B cell (primary cell): ENCODE measurements around the gene GTF2H4. TPM values are rescaled to one million over a fixed set of nuclear protein-coding genes. Genes with fewer than 3 reads are reported as not detected.
A peak's percentile ranks its signal among the peaks of the same experiment; 100 is the strongest.

Experiments used
- ATAC-seq: fragments of 200-7000 bp; cut with Tn5 transposase; one replicate; pipeline ENCODE4 v1.10.0; 2021; ENCODE audit warnings: low read depth, mild to moderate bottlenecking, moderate number of reproducible peaks, moderate library complexity
- CTCF ChIA-PET: fragments of 350-600 bp; sonication (Branson Sonifier 250); formaldehyde crosslinking; loops from one replicate; lab custom pipeline; 2021; ENCODE audit warnings: antibody characterized with exemption, inconsistent platforms; lab: Charles Lee
- POLR2A ChIA-PET: fragments of 350-600 bp; sonication (Branson Sonifier 250); formaldehyde crosslinking; loops from one replicate; lab custom pipeline; 2021; ENCODE audit warnings: antibody characterized with exemption; lab: Charles Lee
- DNase-seq: peaks from one replicate; pipeline ENCODE4 v3.0.0; 2013
- H2AFZ ChIP-seq: 2 replicates; pipeline ENCODE4 v1.6.1; 2012; ENCODE audit warnings: mild to moderate bottlenecking, low read depth, low read length; ENCODE audit not compliant: insufficient read depth, poor library complexity, severe bottlenecking
- H3K27ac ChIP-seq, 2 donors: 1 replicate in 1 of 2; 2 replicates in 1 of 2; pipeline ENCODE4 v1.5.1; 2012 to 2013; ENCODE audit warnings: low read length in 2 of 2, mild to moderate bottlenecking in 2 of 2, moderate library complexity in 1 of 2
- H3K27me3 ChIP-seq, 4 experiments: fragments of 200-600 bp in 1 of 4; sonication (generic) in 1 of 4; replicated peaks in 1 of 4; 1 replicate in 2 of 4; 2 replicates in 2 of 4; pipeline versions ENCODE4 v1.6.1 to v1.7.0; 2013 to 2016; ENCODE audit warnings: low read length in 3 of 4, mild to moderate bottlenecking in 2 of 4, mixed read lengths in 1 of 4, moderate library complexity in 1 of 4; ENCODE audit not compliant: insufficient read depth in 4 of 4, control insufficient read depth in 3 of 4; ENCODE audit errors: control extremely low read depth in 1 of 4
- H3K36me3 ChIP-seq, 2 experiments: replicated peaks in 1 of 2; 1 replicate in 1 of 2; 2 replicates in 1 of 2; pipeline versions ENCODE4 v1.6.1 to v1.7.1; 2013; ENCODE audit warnings: low read length in 1 of 2; ENCODE audit not compliant: insufficient read depth in 2 of 2, control insufficient read depth in 1 of 2; ENCODE audit errors: control extremely low read depth in 1 of 2, extremely low read depth in 1 of 2
- H3K4me1 ChIP-seq, 2 donors: fragments of 200-600 bp in 1 of 2; sonication (generic) in 1 of 2; 1 replicate in 1 of 2; 2 replicates in 1 of 2; pipeline versions ENCODE4 v1.5.1 to v1.6.1; 2013 to 2017; ENCODE audit warnings: low read length in 2 of 2; ENCODE audit not compliant: control insufficient read depth in 2 of 2, insufficient read depth in 2 of 2
- H3K4me2 ChIP-seq: replicated peaks from 2 replicates; pipeline ENCODE3; 2012; ENCODE audit warnings: mild to moderate bottlenecking, low read depth, low read length; ENCODE audit not compliant: poor library complexity, severe bottlenecking
- H3K4me3 ChIP-seq, 5 experiments: fragments of 200-600 bp in 1 of 5; sonication (generic) in 1 of 5; 1 replicate in 3 of 5; 2 replicates in 2 of 5; pipeline versions ENCODE4 v1.5.1 to v1.7.0; 2011 to 2016; ENCODE audit warnings: low read length in 4 of 5, mild to moderate bottlenecking in 4 of 5, low read depth in 2 of 5, control low read depth in 1 of 5, moderate library complexity in 1 of 5; ENCODE audit not compliant: insufficient read depth in 1 of 5; ENCODE audit errors: control extremely low read depth in 1 of 5, extremely low read depth in 1 of 5
- H3K79me2 ChIP-seq: fragments of 200-600 bp; sonication (generic); one replicate; pipeline ENCODE4 v1.6.0; 2016; ENCODE audit warnings: low read length; ENCODE audit not compliant: control insufficient read depth, insufficient read depth
- H3K9ac ChIP-seq: fragments of 200-600 bp; sonication (generic); 2 replicates; pipeline ENCODE4 v1.6.1; 2017; ENCODE audit warnings: mild to moderate bottlenecking, low read length, moderate library complexity
- H3K9me3 ChIP-seq, 3 donors: one replicate each; pipeline versions ENCODE4 v1.6.1 to v1.7.1; 2013; ENCODE audit warnings: low read length in 2 of 3; ENCODE audit not compliant: control insufficient read depth in 2 of 3, insufficient read depth in 1 of 3; ENCODE audit errors: control extremely low read depth in 1 of 3
- H4K20me1 ChIP-seq: 2 replicates; pipeline ENCODE4 v1.6.0; 2012; ENCODE audit warnings: mild to moderate bottlenecking, low read length; ENCODE audit not compliant: insufficient read depth, control insufficient read depth, poor library complexity, severe bottlenecking
- H3K27ac Mint-ChIP-seq: one replicate; pipeline ENCODE4 v1.8.0; 2021; ENCODE audit warnings: mixed read lengths
- H3K27me3 Mint-ChIP-seq: one replicate; pipeline ENCODE4 v1.8.0; 2021; ENCODE audit warnings: mixed read lengths
- H3K4me1 Mint-ChIP-seq: one replicate; pipeline ENCODE4 v1.8.0; 2021; ENCODE audit warnings: mixed read lengths
- H3K4me3 Mint-ChIP-seq: one replicate; pipeline ENCODE4 v1.8.0; 2021; ENCODE audit warnings: mixed read lengths
- H3K9me3 Mint-ChIP-seq: one replicate; pipeline ENCODE4 v1.8.0; 2022; ENCODE audit warnings: mixed read lengths; ENCODE audit not compliant: insufficient read depth
- CTCF ChIP-seq: fragments of 200-600 bp; IDR thresholded peaks from one replicate; pipeline ENCODE4 v1.8.0; 2022; ENCODE audit warnings: antibody characterized with exemption, mild to moderate bottlenecking
- EZH2 ChIP-seq: IDR thresholded peaks from 2 replicates; pipeline ENCODE4 v1.6.1; 2012; ENCODE audit warnings: borderline replicate concordance, low read depth, mild to moderate bottlenecking, moderate library complexity, low read length; ENCODE audit not compliant: insufficient read depth, poor library complexity, severe bottlenecking
- WGBS: methylation state at CpG from one replicate; pipeline ENCODE4 v1.1.5; 2013; ENCODE audit warnings: missing lambda C conversion rate; ENCODE audit not compliant: insufficient coverage; 5-methylcytosine and 5-hydroxymethylcytosine counted together
- intact Hi-C: fragments of 100-400 bp; cut with micrococcal nuclease; formaldehyde crosslinking; loops from one replicate; pipeline ENCODE4 v1.10.0; 2022
- polyA plus RNA-seq: library from polyadenylated mRNA; depleted of rRNA; stranded (reverse); fragments of >200 nt; gene quantifications from 2 replicates; pipeline ENCODE4 v1.2.3, GENCODE V29; 2012
- total RNA-seq, 2 donors: library from RNA; stranded (reverse); fragments of 120-200 nt in 1 of 2; gene quantifications; 1 replicate in 1 of 2; 2 replicates in 1 of 2; pipeline versions ENCODE4 v1.2.3 to v1.2.4, GENCODE V29; 2013 to 2022

GTF2H4 gene
- total and polyA plus RNA-seq, 2 donors (not counting 1 experiment from before 2014, with no cell fraction given), result 30.2 to 38.4 TPM

GRCh38 chr6:30885481-30885998 lies 22.5 kb upstream of the GTF2H4 start:
- no peaks in the 10 kb centered on the region for H3K27me3 ChIP-seq
- ATAC-seq, result no peak
- H2AFZ ChIP-seq, result peak overlapping the region; percentile 78
- ChIA-PET CTCF (interaction anchor here (2.2 to 5.1 kb wide), 2 partner anchors 9 to 27 kb away, joined by 7 to 26 read pairs; partner anchors contain the start of gene VARS2), POLR2A (interaction anchor here (3.3 kb wide), 1 partner anchor 29 kb away, joined by 18 read pairs; the partner anchor contains the start of gene VARS2)
- intact Hi-C loops, result loop anchor here (2.0 kb wide), 1 partner anchor 27 kb away; no protein-coding TSS in a partner anchor
- Mint-ChIP-seq H3K27ac (peak overlapping the region; percentile 86), H3K27me3 (no peaks in the 10 kb centered on the region), H3K9me3 (no peaks in the 10 kb centered on the region), H3K4me3 (peak overlapping the region; percentile 83), H3K4me1 (peaks cover 57% of the 10 kb centered on the region)
- peak; percentile 38 for DNase-seq
- H3K9ac ChIP-seq, result peak overlapping the region; percentile 61
- peaks cover 37% of the 10 kb centered on the region for H4K20me1 ChIP-seq
- peaks cover 45 to 46% of the 10 kb centered on the region in 2 donors for H3K4me1 ChIP-seq
- H3K79me2 ChIP-seq, result peaks cover 56% of the 10 kb centered on the region
- TF ChIP-seq EZH2 (no peak), CTCF (no peak)
- peak overlapping the region in 1 of 2 donors; percentile 81 for H3K27ac ChIP-seq
- H3K4me2 ChIP-seq, result peak overlapping the region; percentile 77
- no peaks in the 10 kb centered on the region for H3K9me3 ChIP-seq
- 41% methylated on average over 7 of the region's 7 CpGs for WGBS
- peaks cover 0 to 17% of the 10 kb centered on the region in 2 experiments for H3K36me3 ChIP-seq
- H3K4me3 ChIP-seq, result peak overlapping the region in 4 of 5 experiments; percentile 37 to 65 (median 60)
